Liver (tissue), 9 donors: ENCODE results near the gene CCL5. TPM values are rescaled to one million over a fixed set of nuclear protein-coding genes. Genes with fewer than 3 reads are reported as not detected.

Experiments used
- DNase-seq: peaks from one replicate; pipeline ENCODE4 v3.0.0-alpha.2; 2017; ENCODE audit warnings: low spot score
- H3K27ac ChIP-seq, 2 donors: one replicate each; pipeline ENCODE4 v1.7.0; 2013; ENCODE audit warnings: inconsistent platforms in 2 of 2, low read length in 2 of 2, control low read depth in 1 of 2, low read depth in 1 of 2, mild to moderate bottlenecking in 1 of 2
- H3K27me3 ChIP-seq, 4 donors: one replicate each; pipeline versions ENCODE4 v1.6.1 to v1.7.0; 2013; ENCODE audit warnings: low read length in 3 of 4, inconsistent platforms in 1 of 4, mild to moderate bottlenecking in 1 of 4, moderate library complexity in 1 of 4; ENCODE audit not compliant: control insufficient read depth in 4 of 4, insufficient read depth in 4 of 4
- H3K36me3 ChIP-seq, 4 donors: one replicate each; pipeline versions ENCODE4 v1.6.1 to v1.7.0; 2013; ENCODE audit warnings: low read length in 3 of 4, mild to moderate bottlenecking in 3 of 4, low read depth in 1 of 4, moderate library complexity in 1 of 4; ENCODE audit not compliant: control insufficient read depth in 4 of 4, insufficient read depth in 3 of 4
- H3K4me1 ChIP-seq, 4 donors: one replicate each; pipeline versions ENCODE4 v1.6.1 to v1.7.0; 2013; ENCODE audit warnings: low read length in 3 of 4, mild to moderate bottlenecking in 3 of 4, moderate library complexity in 1 of 4; ENCODE audit not compliant: control insufficient read depth in 4 of 4, insufficient read depth in 4 of 4
- H3K4me3 ChIP-seq, 3 donors: one replicate each; pipeline versions ENCODE4 v1.6.1 to v1.7.0; 2013; ENCODE audit warnings: low read length in 3 of 3, control low read depth in 1 of 3, low read depth in 1 of 3, mild to moderate bottlenecking in 1 of 3
- H3K9ac ChIP-seq, 2 donors: one replicate each; pipeline ENCODE4 v1.7.0; 2013; ENCODE audit warnings: low read length in 2 of 2, mild to moderate bottlenecking in 2 of 2, moderate library complexity in 2 of 2, control low read depth in 1 of 2, low read depth in 1 of 2
- H3K9me3 ChIP-seq, 4 donors: one replicate each; pipeline versions ENCODE4 v1.6.1 to v1.7.0; 2013; ENCODE audit warnings: low read length in 3 of 4; ENCODE audit not compliant: control insufficient read depth in 4 of 4
- ATF3 ChIP-seq: IDR thresholded peaks from 2 replicates; pipeline ENCODE4 v1.6.1; 2016; ENCODE audit warnings: antibody characterized with exemption
- CTCF ChIP-seq: fragments of 150-350 bp; IDR thresholded peaks from 2 replicates; pipeline ENCODE4 v1.5.1; 2017; ENCODE audit warnings: improper control_type of control experiment, low read depth, low read length; ENCODE audit not compliant: missing input control
- EGR1 ChIP-seq, 2 donors: IDR thresholded peaks; 2 replicates each; pipeline ENCODE4 v1.6.1; 2016 to 2018; ENCODE audit warnings: antibody characterized with exemption in 2 of 2, low read depth in 2 of 2
- FOXA1 ChIP-seq: IDR thresholded peaks from 2 replicates; pipeline ENCODE4 v1.6.1; 2016; ENCODE audit warnings: antibody characterized with exemption
- FOXA2 ChIP-seq: IDR thresholded peaks from 2 replicates; pipeline ENCODE4 v1.6.1; 2016; ENCODE audit warnings: antibody characterized with exemption
- GABPA ChIP-seq, 2 donors: IDR thresholded peaks in 1 of 2; conservative IDR thresholded peaks in 1 of 2; 2 replicates each; pipeline ENCODE4 v1.6.1; 2016; ENCODE audit warnings: antibody characterized with exemption in 2 of 2, mild to moderate bottlenecking in 1 of 2, moderate library complexity in 1 of 2
- HNF4A ChIP-seq, 2 donors: conservative IDR thresholded peaks; 2 replicates each; pipeline ENCODE4 v1.6.1; 2016; ENCODE audit warnings: antibody characterized with exemption in 2 of 2, mild to moderate bottlenecking in 2 of 2
- HNF4G ChIP-seq: IDR thresholded peaks from 2 replicates; pipeline ENCODE4 v1.6.1; 2016; ENCODE audit warnings: antibody characterized with exemption
- JUND ChIP-seq, 2 donors: IDR thresholded peaks; 2 replicates each; pipeline ENCODE4 v1.6.1; 2016; ENCODE audit warnings: antibody characterized with exemption in 2 of 2
- MAX ChIP-seq: IDR thresholded peaks from 2 replicates; pipeline ENCODE4 v1.6.1; 2016; ENCODE audit warnings: antibody characterized with exemption
- NR2F2 ChIP-seq: IDR thresholded peaks from 2 replicates; pipeline ENCODE4 v1.6.1; 2016; ENCODE audit warnings: antibody characterized with exemption
- RAD21 ChIP-seq, 2 donors: IDR thresholded peaks; 2 replicates each; pipeline ENCODE4 v1.6.1; 2016; ENCODE audit warnings: antibody characterized with exemption in 2 of 2, mild to moderate bottlenecking in 2 of 2
- REST ChIP-seq: IDR thresholded peaks from 2 replicates; pipeline ENCODE4 v1.6.1; 2016; ENCODE audit warnings: antibody characterized with exemption, mild to moderate bottlenecking
- RXRA ChIP-seq, 2 donors: IDR thresholded peaks; 2 replicates each; pipeline ENCODE4 v1.6.1; 2017 to 2018; ENCODE audit warnings: antibody characterized with exemption in 2 of 2, mild to moderate bottlenecking in 1 of 2
- SP1 ChIP-seq: IDR thresholded peaks from 2 replicates; pipeline ENCODE4 v1.6.1; 2018; ENCODE audit warnings: antibody characterized with exemption, mild to moderate bottlenecking
- TAF1 ChIP-seq: conservative IDR thresholded peaks from 2 replicates; pipeline ENCODE4 v1.6.1; 2016; ENCODE audit warnings: antibody characterized with exemption, mild to moderate bottlenecking
- YY1 ChIP-seq: IDR thresholded peaks from 2 replicates; pipeline ENCODE4 v1.6.1; 2016; ENCODE audit warnings: antibody characterized with exemption, mild to moderate bottlenecking
- ZBTB33 ChIP-seq: IDR thresholded peaks from 2 replicates; pipeline ENCODE4 v1.6.1; 2016; ENCODE audit warnings: antibody characterized with exemption
- WGBS: extraction: QIAGEN DNeasy Blood & Tissue Kit; methylation state at CpG from one replicate; pipeline ENCODE4 v1.1.7; 2013; 5-methylcytosine and 5-hydroxymethylcytosine counted together
- polyA plus RNA-seq, 2 donors: library from polyadenylated mRNA; stranded (reverse) in 1 of 2; unstranded in 1 of 2; fragments of 200-250 nt in 1 of 2; fragments of >200 nt in 1 of 2; fragmentation: Nextera tagmentation in 1 of 2; extraction: Ambion mirVana in 1 of 2; gene quantifications; one replicate each; pipeline versions ENCODE4 v1.2.1 to v1.2.3, GENCODE V29; 2013 to 2015
- total RNA-seq, 2 donors: library from RNA; depleted of rRNA; stranded (reverse); fragments of >200 nt; gene quantifications; one replicate each; pipeline ENCODE4 v1.2.3, GENCODE V29; 2014
- donor health status: healthy.
- donor health status: healthy.
- donor health status: healthy.
- donor health status: healthy.
- donor health status: healthy.

The CCL5 gene
- total and polyA plus RNA-seq, 4 donors, result 1.7 to 4.7 (median 2.5) TPM

GRCh38 chr17:35907691-35908090 lies 27.5 kb upstream of the CCL5 start:
- no peaks in the 10 kb centered on the region for H3K36me3 ChIP-seq
- no peak overlapping the region for H3K27ac ChIP-seq
- DNase-seq, result no peak
- no peak overlapping the region for H3K9ac ChIP-seq
- H3K4me3 ChIP-seq, result no peak overlapping the region
- TF ChIP-seq JUND (IDR thresholded peaks at IDR 0.05), result no peak
- no peak for TF ChIP-seq MAX
- TF ChIP-seq YY1, result no peak
- TF ChIP-seq NR2F2, result no peak
- TF ChIP-seq REST, result no peak
- TF ChIP-seq CTCF, result no peak
- TF ChIP-seq TAF1, result no peak
- TF ChIP-seq HNF4A (conservative IDR thresholded peaks at IDR 0.05), result no peak
- TF ChIP-seq GABPA (IDR thresholded peaks at IDR 0.05 in 1 of 2, conservative IDR thresholded peaks at IDR 0.05 in 1 of 2), result no peak
- no peak for TF ChIP-seq HNF4G
- no peak for TF ChIP-seq ATF3
- TF ChIP-seq EGR1 (IDR thresholded peaks at IDR 0.05; ENCODE audit: low read depth in 2 of 2), result no peak
- no peak for TF ChIP-seq RAD21 (IDR thresholded peaks at IDR 0.05)
- TF ChIP-seq RXRA (IDR thresholded peaks at IDR 0.05), result no peak
- no peak for TF ChIP-seq FOXA1
- no peak for TF ChIP-seq ZBTB33
- TF ChIP-seq FOXA2, result no peak
- TF ChIP-seq SP1, result no peak
- 86% methylated on average over 5 of the region's 5 CpGs for WGBS
- H3K4me1 ChIP-seq, result peaks cover 0 to under 1% (median under 1%) of the 10 kb centered on the region in 4 donors
- H3K9me3 ChIP-seq, result no peaks in the 10 kb centered on the region
- H3K27me3 ChIP-seq, result no peaks in the 10 kb centered on the region
